SH-SY5Y (cell line): ENCODE measurements around the gene TUBG2.

ENCODE experiments used
- GATA2 ChIP-seq: IDR thresholded peaks from 2 replicates; pipeline ENCODE4 v1.6.1; 2011; ENCODE audit warnings: mild to moderate bottlenecking, low read depth, low read length
- GATA3 ChIP-seq: IDR thresholded peaks from 2 replicates; pipeline ENCODE4 v1.6.1; 2011; ENCODE audit warnings: low read depth, mild to moderate bottlenecking, low read length, moderate library complexity

DNA sequence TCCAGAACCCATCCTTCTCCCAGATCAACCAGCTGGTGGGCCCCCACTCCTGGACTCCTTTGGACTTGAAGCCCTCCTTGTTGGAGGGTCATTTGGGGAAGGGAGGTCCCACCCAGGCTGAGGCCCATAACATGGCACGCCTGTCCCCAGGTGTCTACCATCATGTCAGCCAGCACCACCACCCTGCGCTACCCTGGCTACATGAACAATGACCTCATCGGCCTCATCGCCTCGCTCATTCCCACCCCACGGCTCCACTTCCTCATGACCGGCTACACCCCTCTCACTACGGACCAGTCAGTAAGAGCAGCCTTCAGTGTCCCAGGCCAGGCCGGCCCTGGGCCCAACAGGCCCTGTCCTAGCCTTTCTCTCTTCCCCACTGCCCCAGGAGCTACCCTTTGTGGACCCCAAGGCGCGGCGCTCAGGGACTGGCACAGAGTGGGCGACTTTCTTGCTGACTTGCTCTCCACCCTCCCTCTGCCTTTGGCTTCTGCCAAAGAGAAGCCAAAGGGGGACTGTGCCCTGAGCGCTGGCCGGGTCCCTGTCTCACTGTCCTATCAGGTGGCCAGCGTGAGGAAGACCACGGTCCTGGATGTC lies 45.3 kb upstream of the TUBG2 start:
- TF ChIP-seq GATA2 (no peak), GATA3 (no peak)
